ENCODE data around the gene CMTM6.

CMTM6 gene

GRCh38 chr3:32488474-32489008, 14.1 kb downstream of the CMTM6 start:
- no peaks in the 10 kb centered on the region for H3K9me2 ChIP-seq (replicated peaks; ENCODE audit: insufficient read depth, low read length)
- H3K4me3 ChIP-seq (ENCODE audit: low read length) = no peak overlapping the region
- DNase-seq = no peak
- peaks cover 19% of the 10 kb centered on the region for H3K79me2 ChIP-seq (ENCODE audit: low read length)
- no peak overlapping the region for H2AFZ ChIP-seq (ENCODE audit: low read length)
- H3K27me3 ChIP-seq (replicated peaks; ENCODE audit: insufficient read depth, low read length) = no peaks in the 10 kb centered on the region
- TF ChIP-seq CTCF (IDR thresholded peaks at IDR 0.05; ENCODE audit: low read length) = no peak
- TF ChIP-seq EZH2phosphoT487 (IDR thresholded peaks at IDR 0.05; ENCODE audit: low read length) = no peak
- no peak for TF ChIP-seq EZH2 (optimal IDR thresholded peaks at IDR 0.05; ENCODE audit: low read depth, low read length)
- H3K4me1 ChIP-seq (ENCODE audit: low read length) = peaks cover 5% of the 10 kb centered on the region
- H3K27ac ChIP-seq (ENCODE audit: low read length) = no peak overlapping the region
- H3K9ac ChIP-seq (ENCODE audit: low read length) = no peak overlapping the region
- no peaks in the 10 kb centered on the region for H3K9me3 ChIP-seq (replicated peaks; ENCODE audit: insufficient read depth, low read length)
- no peaks in the 10 kb centered on the region; the same call in 1 of the 2 replicates for H3K36me3 ChIP-seq (replicated peaks; ENCODE audit: insufficient read depth, low read length)
- H4K20me1 ChIP-seq (ENCODE audit: insufficient read depth, low read length) = no peaks in the 10 kb centered on the region; the same call in 1 of the 2 replicates
- H3F3A ChIP-seq (ENCODE audit: insufficient read depth, low read length) = no peaks in the 10 kb centered on the region
- no peak overlapping the region for H3K4me2 ChIP-seq (ENCODE audit: low read depth, low read length)

- Histone ChIP-seq H3K9ac (ENCODE audit: low read length) (no peak overlapping the region), H3K4me1 (ENCODE audit: low read length) (no peaks in the 10 kb centered on the region), H3F3A (ENCODE audit: insufficient read depth, low read length) (no peaks in the 10 kb centered on the region), H3K27ac (ENCODE audit: low read length) (no peak overlapping the region), H3K4me3 (ENCODE audit: low read length) (no peak overlapping the region), H3K4me2 (ENCODE audit: low read depth, low read length) (no peak overlapping the region), H4K20me1 (ENCODE audit: insufficient read depth, low read length) (no peaks in the 10 kb centered on the region), H2AFZ (ENCODE audit: low read length) (no peak overlapping the region), H3K79me2 (ENCODE audit: low read length) (peaks cover 14% of the 10 kb centered on the region; the same call in 1 of the 2 replicates), H3K27me3 (replicated peaks; ENCODE audit: insufficient read depth, low read length) (no peaks in the 10 kb centered on the region), H3K9me2 (replicated peaks; ENCODE audit: insufficient read depth, low read length) (no peaks in the 10 kb centered on the region), H3K9me3 (replicated peaks; ENCODE audit: insufficient read depth, low read length) (no peaks in the 10 kb centered on the region), H3K36me3 (replicated peaks; ENCODE audit: insufficient read depth, low read length) (no peaks in the 10 kb centered on the region; the same call in 1 of the 2 replicates)
- no peak for DNase-seq
- no peak for TF ChIP-seq EZH2 (optimal IDR thresholded peaks at IDR 0.05; ENCODE audit: low read depth, low read length)
- no peak for TF ChIP-seq CTCF (IDR thresholded peaks at IDR 0.05; ENCODE audit: low read length)
- no peak for TF ChIP-seq EZH2phosphoT487 (IDR thresholded peaks at IDR 0.05; ENCODE audit: low read length)
Observed at GRCh38 chr3:32487781-32488473, 14.7 kb downstream of the CMTM6 start.

GRCh38 chr3:32484436-32484835, 18.2 kb downstream of the CMTM6 start:
- DNase-seq = no peak
- Histone ChIP-seq H3K4me1 (ENCODE audit: low read length) (no peaks in the 10 kb centered on the region), H3K4me2 (ENCODE audit: low read depth, low read length) (no peak overlapping the region), H3F3A (ENCODE audit: insufficient read depth, low read length) (no peaks in the 10 kb centered on the region), H3K9me2 (replicated peaks; ENCODE audit: insufficient read depth, low read length) (no peaks in the 10 kb centered on the region), H3K9ac (ENCODE audit: low read length) (no peak overlapping the region), H4K20me1 (ENCODE audit: insufficient read depth, low read length) (no peaks in the 10 kb centered on the region), H3K4me3 (ENCODE audit: low read length) (no peak overlapping the region), H3K36me3 (replicated peaks; ENCODE audit: insufficient read depth, low read length) (no peaks in the 10 kb centered on the region; the same call in 1 of the 2 replicates), H3K9me3 (replicated peaks; ENCODE audit: insufficient read depth, low read length) (no peaks in the 10 kb centered on the region), H3K27ac (ENCODE audit: low read length) (no peak overlapping the region), H2AFZ (ENCODE audit: low read length) (no peak overlapping the region), H3K27me3 (replicated peaks; ENCODE audit: insufficient read depth, low read length) (no peaks in the 10 kb centered on the region), H3K79me2 (ENCODE audit: low read length) (no peaks in the 10 kb centered on the region)
- TF ChIP-seq EZH2phosphoT487 (IDR thresholded peaks at IDR 0.05; ENCODE audit: low read length) = no peak
- TF ChIP-seq EZH2 (optimal IDR thresholded peaks at IDR 0.05; ENCODE audit: low read depth, low read length) = no peak
- TF ChIP-seq CTCF (IDR thresholded peaks at IDR 0.05; ENCODE audit: low read length) = no peak
